Keratinocyte (primary cell): ENCODE measurements around the gene CCDC158. TPM values are rescaled to one million over a fixed set of nuclear protein-coding genes. Genes with fewer than 3 reads are reported as not detected.
"Not testable (repeated sequence)": the region's sequence is repeated elsewhere in the genome, so short reads cannot be mapped to it uniquely, and the experiment has no call there.

Source experiments
- DNase-seq: peaks from one replicate; pipeline ENCODE4 v3.0.0-alpha.2; 2011; ENCODE audit warnings: low read depth, missing footprints, low spot score
- FAIRE-seq: peaks from 2 replicates; lab custom pipeline; 2011; peaks lifted over from hg19 to GRCh38; lab: Jason Lieb, UNC
- H2AFZ ChIP-seq: 2 replicates; pipeline ENCODE4 v1.6.0; 2012; ENCODE audit warnings: low read length, control low read depth, inconsistent platforms; ENCODE audit not compliant: control insufficient read depth
- H3K27ac ChIP-seq: 2 replicates; pipeline ENCODE4 v1.5.1; 2011; ENCODE audit warnings: low read length; ENCODE audit not compliant: control insufficient read depth, insufficient read depth
- H3K27me3 ChIP-seq: 3 replicates; pipeline ENCODE4 v1.6.0; 2011; ENCODE audit warnings: low read length; ENCODE audit not compliant: control insufficient read depth, insufficient read depth; ENCODE audit errors: extremely low read depth
- H3K36me3 ChIP-seq, 2 experiments: 2 replicates in 1 of 2; 3 replicates in 1 of 2; pipeline ENCODE4 v1.5.1; 2011; ENCODE audit warnings: low read length in 2 of 2, mild to moderate bottlenecking in 1 of 2; ENCODE audit not compliant: control insufficient read depth in 2 of 2, insufficient read depth in 2 of 2; ENCODE audit errors: extremely low read depth in 1 of 2
- H3K4me1 ChIP-seq: 3 replicates; pipeline ENCODE4 v1.5.1; 2011; ENCODE audit warnings: low read length; ENCODE audit not compliant: control insufficient read depth, insufficient read depth; ENCODE audit errors: extremely low read depth
- H3K4me2 ChIP-seq: 3 replicates; pipeline ENCODE4 v1.6.0; 2011; ENCODE audit warnings: low read depth, low read length; ENCODE audit not compliant: control insufficient read depth, insufficient read depth; ENCODE audit errors: extremely low read depth
- H3K4me3 ChIP-seq, 3 experiments: fragments of 200-600 bp in 1 of 3; sonication (generic) in 1 of 3; 2 replicates in 2 of 3; 3 replicates in 1 of 3; pipeline ENCODE4 v1.5.1; 2011 to 2016; ENCODE audit warnings: low read length in 3 of 3, mild to moderate bottlenecking in 3 of 3, control low read depth in 2 of 3, inconsistent platforms in 1 of 3, low read depth in 1 of 3, mixed read lengths in 1 of 3, mixed run types in 1 of 3, moderate library complexity in 1 of 3; ENCODE audit not compliant: control insufficient read depth in 2 of 3, insufficient read depth in 2 of 3; ENCODE audit errors: extremely low read depth in 1 of 3
- H3K79me2 ChIP-seq: 2 replicates; pipeline ENCODE4 v1.6.0; 2012; ENCODE audit warnings: low read length; ENCODE audit not compliant: control insufficient read depth, insufficient read depth
- H3K9ac ChIP-seq: 3 replicates; pipeline ENCODE4 v1.6.0; 2011; ENCODE audit warnings: low read length; ENCODE audit not compliant: control insufficient read depth, insufficient read depth; ENCODE audit errors: extremely low read depth
- H3K9me1 ChIP-seq: 3 replicates; pipeline ENCODE4 v1.6.0; 2011; ENCODE audit warnings: low read length; ENCODE audit not compliant: control insufficient read depth, insufficient read depth; ENCODE audit errors: extremely low read depth
- H3K9me3 ChIP-seq: 2 replicates; pipeline ENCODE4 v1.5.1; 2012; ENCODE audit warnings: low read depth, low read length; ENCODE audit not compliant: control insufficient read depth
- H4K20me1 ChIP-seq: 3 replicates; pipeline ENCODE4 v1.6.0; 2011; ENCODE audit warnings: low read length; ENCODE audit not compliant: control insufficient read depth, insufficient read depth; ENCODE audit errors: extremely low read depth
- EZH2 ChIP-seq: IDR thresholded peaks from one replicate; pipeline ENCODE4 v1.6.1; 2012; ENCODE audit warnings: inconsistent platforms, mild to moderate bottlenecking, low read length, moderate library complexity
- dilution Hi-C: fragments of 300-500 bp; cut with MboI; formaldehyde crosslinking; loops from one replicate; pipeline ENCODE4 v1.7.0; 2020; ENCODE audit warnings: low sequenced_read_pairs; ENCODE audit not compliant: extremely low pct_ligation_motif_present
- polyA plus RNA-seq, 5 experiments: library from polyadenylated mRNA; depleted of rRNA in 3 of 5; stranded (reverse) in 3 of 5; stranded (forward) in 1 of 5; unstranded in 1 of 5; fragments of >200 nt; gene quantifications; 1 replicate in 1 of 5; 2 replicates in 3 of 5; 3 replicates in 1 of 5; pipeline versions ENCODE4 v1.2.1 to v1.2.3, GENCODE V29; 2011 to 2012; ENCODE audit warnings: missing spikeins in 2 of 5, low read depth in 1 of 5, low replicate concordance in 1 of 5
- TF ChIP-seq, protein P1 (sequence below), 3 experiments: IDR thresholded peaks in 1 of 3; conservative IDR thresholded peaks in 1 of 3; optimal IDR thresholded peaks in 1 of 3; 2 replicates in 2 of 3; 3 replicates in 1 of 3; pipeline versions ENCODE3 to v1.5.1; 2011; ENCODE audit warnings: low read length in 3 of 3, mild to moderate bottlenecking in 3 of 3, moderate library complexity in 2 of 3, control low read depth in 1 of 3, inconsistent platforms in 1 of 3; ENCODE audit not compliant: insufficient read depth in 2 of 3; ENCODE audit errors: extremely low read depth in 1 of 3

CCDC158 gene
- polyA plus RNA-seq, 1 donor (not counting 4 experiments of a cell fraction or from before 2014, with no cell fraction given) = not detected

DNA sequence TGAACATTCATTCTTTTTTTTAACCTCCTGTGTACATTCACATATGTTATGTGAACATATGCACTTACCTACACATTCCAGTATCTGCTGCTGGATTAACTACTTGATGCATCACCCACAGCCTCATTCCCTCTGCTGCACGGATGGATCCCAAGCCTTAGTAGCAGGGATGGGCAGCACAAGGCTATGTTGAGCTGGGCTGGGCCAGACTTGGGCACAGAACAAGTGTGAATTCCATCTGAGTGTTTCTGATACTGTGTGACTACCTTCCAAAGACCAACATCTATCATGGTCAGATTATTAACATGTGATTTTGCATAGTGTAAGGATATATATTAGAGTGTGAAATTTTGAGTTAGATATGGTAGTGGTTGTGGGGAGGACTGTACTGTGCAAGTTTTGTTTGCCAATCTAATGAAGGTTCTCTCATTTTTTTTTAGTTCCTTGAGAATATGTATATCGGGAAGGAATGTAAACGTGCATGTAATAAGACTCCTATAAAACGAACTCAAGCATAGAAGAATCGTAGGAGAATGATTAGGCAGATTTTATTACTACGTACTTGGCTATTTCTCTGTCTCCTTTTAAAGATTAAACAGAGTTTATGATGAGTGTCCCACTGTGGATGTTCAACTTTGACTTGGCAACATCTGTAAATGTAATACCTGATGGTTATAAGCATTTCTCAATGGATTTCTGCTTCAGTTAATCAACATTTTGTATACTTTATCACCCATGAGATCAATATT lies 137.8 kb downstream of the CCDC158 start:
- dilution Hi-C loops = no loop called here

DNA sequence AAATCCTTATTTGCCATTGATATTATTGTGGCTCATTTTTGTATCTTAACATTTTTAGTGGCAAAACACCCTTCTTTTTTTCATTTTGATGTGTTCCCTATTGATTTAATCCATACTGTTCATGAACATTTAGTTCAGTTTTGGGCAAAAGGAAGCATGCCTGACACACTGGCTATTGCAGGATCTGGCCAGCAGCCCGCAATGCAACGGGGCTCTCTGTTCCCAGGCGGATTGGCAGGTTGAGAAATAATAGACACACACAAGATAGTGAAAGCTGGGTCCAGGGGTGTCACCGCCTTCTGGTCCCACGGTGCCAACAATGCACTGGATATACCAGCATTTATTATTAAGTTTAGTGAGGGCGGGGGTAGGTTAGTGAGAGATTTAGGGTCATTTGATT lies 139.3 kb downstream of the CCDC158 start:
- FAIRE-seq, H3K36me3 ChIP-seq, H3K9ac ChIP-seq, H3K4me3 ChIP-seq, H3K27me3 ChIP-seq, H3K9me3 ChIP-seq, DNase-seq, H3K79me2 ChIP-seq, H3K27ac ChIP-seq, H4K20me1 ChIP-seq, H3K9me1 ChIP-seq, H3K4me1 ChIP-seq, H3K4me2 ChIP-seq, H2AFZ ChIP-seq, dilution Hi-C loops: not testable (repeated sequence)

More for the DNA sequence above, 137.8 kb downstream of the CCDC158 start:
- Histone ChIP-seq H3K79me2 (no peaks in the 10 kb centered on the region), H3K4me2 (no peak overlapping the region), H3K4me3 (no peak overlapping the region), H3K27me3 (no peaks in the 10 kb centered on the region), H3K9me3 (no peaks in the 10 kb centered on the region), H3K9ac (no peak overlapping the region), H3K36me3 (no peaks in the 10 kb centered on the region), H3K4me1 (no peaks in the 10 kb centered on the region), H2AFZ (no peak overlapping the region), H4K20me1 (no peaks in the 10 kb centered on the region), H3K9me1 (no peaks in the 10 kb centered on the region), H3K27ac (no peak overlapping the region)
- TF ChIP-seq, protein P1, sequence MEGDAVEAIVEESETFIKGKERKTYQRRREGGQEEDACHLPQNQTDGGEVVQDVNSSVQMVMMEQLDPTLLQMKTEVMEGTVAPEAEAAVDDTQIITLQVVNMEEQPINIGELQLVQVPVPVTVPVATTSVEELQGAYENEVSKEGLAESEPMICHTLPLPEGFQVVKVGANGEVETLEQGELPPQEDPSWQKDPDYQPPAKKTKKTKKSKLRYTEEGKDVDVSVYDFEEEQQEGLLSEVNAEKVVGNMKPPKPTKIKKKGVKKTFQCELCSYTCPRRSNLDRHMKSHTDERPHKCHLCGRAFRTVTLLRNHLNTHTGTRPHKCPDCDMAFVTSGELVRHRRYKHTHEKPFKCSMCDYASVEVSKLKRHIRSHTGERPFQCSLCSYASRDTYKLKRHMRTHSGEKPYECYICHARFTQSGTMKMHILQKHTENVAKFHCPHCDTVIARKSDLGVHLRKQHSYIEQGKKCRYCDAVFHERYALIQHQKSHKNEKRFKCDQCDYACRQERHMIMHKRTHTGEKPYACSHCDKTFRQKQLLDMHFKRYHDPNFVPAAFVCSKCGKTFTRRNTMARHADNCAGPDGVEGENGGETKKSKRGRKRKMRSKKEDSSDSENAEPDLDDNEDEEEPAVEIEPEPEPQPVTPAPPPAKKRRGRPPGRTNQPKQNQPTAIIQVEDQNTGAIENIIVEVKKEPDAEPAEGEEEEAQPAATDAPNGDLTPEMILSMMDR (optimal IDR thresholded peaks at IDR 0.05 in 1 of 3, IDR thresholded peaks at IDR 0.05 in 1 of 3, conservative IDR thresholded peaks at IDR 0.05 in 1 of 3; ENCODE audit: extremely low read depth in 1 of 3, insufficient read depth in 2 of 3, low read length in 3 of 3) = no peak
- TF ChIP-seq EZH2 = no peak
- FAIRE-seq (no peak), DNase-seq (no peak)
